Activated CD4-positive, alpha-beta T cell treated with anti-CD3 and anti-CD28 coated beads, Interleukin-2, amount 10 ng/mL, durations not matched to agents 7 days and 5 days (primary cell): ENCODE measurements around the gene SLC6A3. TPM values are rescaled to one million over a fixed set of nuclear protein-coding genes. Genes with fewer than 3 reads are reported as not detected.
"Not testable (repeated sequence)": the region's sequence is repeated elsewhere in the genome, so short reads cannot be mapped to it uniquely, and the experiment has no call there.

Source experiments
- CTCF ChIA-PET: fragments of 350-600 bp; sonication (Branson Sonifier 250); formaldehyde crosslinking; loops from one replicate; lab custom pipeline; 2021; ENCODE audit warnings: antibody characterized with exemption; lab: Charles Lee
- POLR2A ChIA-PET: fragments of 350-600 bp; sonication (Branson Sonifier 250); formaldehyde crosslinking; loops from one replicate; lab custom pipeline; 2021; ENCODE audit warnings: antibody characterized with exemption; lab: Charles Lee
- DNase-seq: peaks from one replicate; pipeline ENCODE4 v3.0.0-alpha.2; 2020
- H3K27ac Mint-ChIP-seq: one replicate; pipeline ENCODE4 v1.8.0; 2021; ENCODE audit warnings: mild to moderate bottlenecking, moderate library complexity, mixed read lengths
- H3K27me3 Mint-ChIP-seq: one replicate; pipeline ENCODE4 v1.8.0; 2021; ENCODE audit warnings: mixed read lengths
- H3K36me3 Mint-ChIP-seq: one replicate; pipeline ENCODE4 v1.8.0; 2021; ENCODE audit warnings: low read depth, mixed read lengths
- H3K4me1 Mint-ChIP-seq: one replicate; pipeline ENCODE4 v1.8.0; 2021; ENCODE audit warnings: mixed read lengths
- H3K4me3 Mint-ChIP-seq: one replicate; pipeline ENCODE4 v1.8.0; 2021; ENCODE audit warnings: mild to moderate bottlenecking, moderate library complexity, mixed read lengths
- H3K9me3 Mint-ChIP-seq: one replicate; pipeline ENCODE4 v1.8.0; 2021; ENCODE audit warnings: mixed read lengths
- total RNA-seq, 2 experiments: library from RNA; stranded (reverse); gene quantifications; one replicate each; pipeline ENCODE4 v1.2.3, GENCODE V29; 2021

Gene SLC6A3
- total RNA-seq, 2 experiments from 2014 or later: 0.08 TPM; not detected in 1

GRCh38 chr5:1476181-1476966 is 31.1 kb upstream of the SLC6A3 start:
- Mint-ChIP-seq H3K9me3 (no peaks in the 10 kb centered on the region), H3K27me3 (no peaks in the 10 kb centered on the region), H3K4me1 (peaks cover 2% of the 10 kb centered on the region), H3K4me3 (no peak overlapping the region), H3K27ac (peak overlapping the region; percentile 46), H3K36me3 (peaks cover 13% of the 10 kb centered on the region)
- POLR2A ChIA-PET: no interaction called here
- DNase-seq: no peak
- CTCF ChIA-PET: no interaction called here

- H3K9me3 Mint-ChIP-seq: not testable (repeated sequence)
Observed at GRCh38 chr5:1475544-1475900, 30.3 kb upstream of the SLC6A3 start.

GRCh38 chr5:1474866-1475543 is 29.8 kb upstream of the SLC6A3 start:
- H3K27me3 Mint-ChIP-seq: no peaks in the 10 kb centered on the region
- POLR2A ChIA-PET: no interaction called here
- no peaks in the 10 kb centered on the region for H3K9me3 Mint-ChIP-seq
- CTCF ChIA-PET: interaction anchor here (1.0 to 1.5 kb wide), 2 partner anchors 8 to 20 kb away, joined by 4 to 5 read pairs; no protein-coding TSS in a partner anchor
- peaks cover 14% of the 10 kb centered on the region for H3K36me3 Mint-ChIP-seq
- H3K4me3 Mint-ChIP-seq: no peak overlapping the region
- no peak overlapping the region for H3K27ac Mint-ChIP-seq
- DNase-seq: no peak
- no peaks in the 10 kb centered on the region for H3K4me1 Mint-ChIP-seq

More at GRCh38 chr5:1475544-1475900, 30.3 kb upstream of the SLC6A3 start:
- DNase-seq, CTCF ChIA-PET, POLR2A ChIA-PET, H3K4me1 Mint-ChIP-seq, H3K27ac Mint-ChIP-seq, H3K27me3 Mint-ChIP-seq, H3K4me3 Mint-ChIP-seq: not testable (repeated sequence)
- H3K36me3 Mint-ChIP-seq: peaks cover 14% of the 10 kb centered on the region

GRCh38 chr5:1474183-1474839 is 29.1 kb upstream of the SLC6A3 start:
- peaks cover 14% of the 10 kb centered on the region for H3K36me3 Mint-ChIP-seq

GRCh38 chr5:1473746-1474145 is 28.5 kb upstream of the SLC6A3 start:
- DNase-seq: no peak
- Mint-ChIP-seq H3K36me3 (peaks cover 10% of the 10 kb centered on the region), H3K27ac (no peak overlapping the region), H3K4me3 (no peak overlapping the region), H3K9me3 (no peaks in the 10 kb centered on the region), H3K4me1 (no peaks in the 10 kb centered on the region), H3K27me3 (no peaks in the 10 kb centered on the region)
- ChIA-PET POLR2A (no interaction called here), CTCF (interaction anchor here (1.0 to 1.5 kb wide), 2 partner anchors 9 to 19 kb away, joined by 4 to 5 read pairs; no protein-coding TSS in a partner anchor)

More at GRCh38 chr5:1474183-1474839, 29.1 kb upstream of the SLC6A3 start:
- no peak overlapping the region for H3K27ac Mint-ChIP-seq
- CTCF ChIA-PET: interaction anchor here (1.0 to 1.5 kb wide), 2 partner anchors 9 to 19 kb away, joined by 4 to 5 read pairs; no protein-coding TSS in a partner anchor
- no peak for DNase-seq
- no peak overlapping the region for H3K4me3 Mint-ChIP-seq
- no peaks in the 10 kb centered on the region for H3K27me3 Mint-ChIP-seq
- no peaks in the 10 kb centered on the region for H3K9me3 Mint-ChIP-seq
- POLR2A ChIA-PET: no interaction called here
- H3K4me1 Mint-ChIP-seq: no peaks in the 10 kb centered on the region

- ChIA-PET CTCF (interaction anchor here (1.1 kb wide), 1 partner anchor 63 kb away, joined by 3 read pairs; no protein-coding TSS in a partner anchor), POLR2A (no interaction called here)
- Mint-ChIP-seq H3K9me3 (no peaks in the 10 kb centered on the region), H3K4me1 (no peaks in the 10 kb centered on the region), H3K36me3 (peaks cover 13% of the 10 kb centered on the region), H3K27me3 (no peaks in the 10 kb centered on the region), H3K27ac (no peak overlapping the region), H3K4me3 (no peak overlapping the region)
- no peak for DNase-seq
Observed at GRCh38 chr5:1472964-1473628, 27.9 kb upstream of the SLC6A3 start.

- CTCF ChIA-PET: interaction anchor here (1.1 kb wide), 1 partner anchor 64 kb away, joined by 3 read pairs; no protein-coding TSS in a partner anchor
- peaks cover 14% of the 10 kb centered on the region for H3K36me3 Mint-ChIP-seq
- H3K4me1 Mint-ChIP-seq: no peaks in the 10 kb centered on the region
- no peaks in the 10 kb centered on the region for H3K9me3 Mint-ChIP-seq
- no peak overlapping the region for H3K27ac Mint-ChIP-seq
- no peak overlapping the region for H3K4me3 Mint-ChIP-seq
- POLR2A ChIA-PET: no interaction called here
- H3K27me3 Mint-ChIP-seq: no peaks in the 10 kb centered on the region
- no peak for DNase-seq
Observed at GRCh38 chr5:1471997-1472963, 27.0 kb upstream of the SLC6A3 start.

GRCh38 chr5:1471240-1471853 is 26.1 kb upstream of the SLC6A3 start:
- H3K36me3 Mint-ChIP-seq: peaks cover 13% of the 10 kb centered on the region
- CTCF ChIA-PET: no interaction called here

GRCh38 chr5:1470762-1471211 is 25.5 kb upstream of the SLC6A3 start:
- peaks cover 2% of the 10 kb centered on the region for H3K9me3 Mint-ChIP-seq
- no peak for DNase-seq
- POLR2A ChIA-PET: no interaction called here
- no peaks in the 10 kb centered on the region for H3K4me1 Mint-ChIP-seq
- H3K4me3 Mint-ChIP-seq: no peak overlapping the region
- H3K27me3 Mint-ChIP-seq: no peaks in the 10 kb centered on the region
- H3K27ac Mint-ChIP-seq: no peak overlapping the region
- CTCF ChIA-PET: no interaction called here
- peaks cover 15% of the 10 kb centered on the region for H3K36me3 Mint-ChIP-seq

More at GRCh38 chr5:1471240-1471853, 26.1 kb upstream of the SLC6A3 start:
- Mint-ChIP-seq H3K27ac (no peak overlapping the region), H3K9me3 (no peaks in the 10 kb centered on the region), H3K4me3 (no peak overlapping the region), H3K27me3 (no peaks in the 10 kb centered on the region), H3K4me1 (no peaks in the 10 kb centered on the region)
- no peak for DNase-seq
- POLR2A ChIA-PET: no interaction called here

- Mint-ChIP-seq H3K27ac (no peak overlapping the region), H3K9me3 (peaks cover 14% of the 10 kb centered on the region), H3K4me1 (no peaks in the 10 kb centered on the region), H3K36me3 (peaks cover 32% of the 10 kb centered on the region), H3K4me3 (no peak overlapping the region), H3K27me3 (no peaks in the 10 kb centered on the region)
- CTCF ChIA-PET: no interaction called here
- POLR2A ChIA-PET: no interaction called here
- DNase-seq: no peak
Observed at GRCh38 chr5:1468629-1469527, 23.6 kb upstream of the SLC6A3 start.
